K562 (cell line): ENCODE data around the gene MTMR4. TPM values are rescaled to one million over a fixed set of nuclear protein-coding genes. Genes with fewer than 3 reads are reported as not detected.

Source experiments
- MEIS2 ChIP-seq: fragments of 450-650 bp; IDR thresholded peaks from 2 replicates; pipeline ENCODE4 v1.6.1; 2014; ENCODE audit warnings: mild to moderate bottlenecking; ENCODE audit not compliant: partially characterized antibody
- NBN ChIP-seq: fragments of 450-650 bp; IDR thresholded peaks from 2 replicates; pipeline ENCODE4 v1.6.1; 2016; ENCODE audit warnings: low read depth, mild to moderate bottlenecking
- NEUROD1 ChIP-seq: fragments of 150-350 bp; IDR thresholded peaks from 2 replicates; pipeline ENCODE4 v1.6.1; 2014; ENCODE audit warnings: borderline replicate concordance, low read length, low read depth; ENCODE audit not compliant: partially characterized antibody
- REST ChIP-seq, 2 experiments: fragments of 450-650 bp; formaldehyde crosslinking in 1 of 2; IDR thresholded peaks; 2 replicates each; pipeline versions ENCODE4 v1.4.0 to v1.6.1; 2014 to 2020; ENCODE audit warnings: mild to moderate bottlenecking in 2 of 2, borderline replicate concordance in 1 of 2, low read depth in 1 of 2
- ZBTB9 ChIP-seq: fragments of 450-650 bp; formaldehyde crosslinking; IDR thresholded peaks from 2 replicates; pipeline ENCODE4 v1.4.0; 2020; ENCODE audit warnings: mild to moderate bottlenecking, moderate library complexity
- ZFP1 ChIP-seq: fragments of 450-650 bp; formaldehyde crosslinking; IDR thresholded peaks from 2 replicates; pipeline ENCODE4 v1.4.0; 2020; ENCODE audit warnings: mild to moderate bottlenecking, mixed read lengths
- polyA plus RNA-seq, 8 experiments: library from polyadenylated mRNA; depleted of rRNA in 4 of 8; stranded (reverse) in 5 of 8; unstranded in 3 of 8; fragments of >200 nt; fragmentation: Nextera tagmentation in 2 of 8; fragmentation: Illumina TruSeq in 1 of 8; extraction: Ambion mirVana in 2 of 8; extraction: Trizol in 1 of 8; gene quantifications; 2 replicates each; pipeline versions ENCODE4 v1.2.1 to v1.2.3, GENCODE V29; 2011 to 2014; ENCODE audit warnings: inconsistent platforms in 1 of 8, missing spikeins in 1 of 8
- total RNA-seq, 7 experiments: library from RNA; depleted of rRNA in 6 of 7; stranded (reverse); fragments of >200 nt in 6 of 7; fragmentation: Illumina TruSeq in 2 of 7; extraction: Trizol in 2 of 7; gene quantifications; 2 replicates each; pipeline versions ENCODE4 v1.2.1 to v1.2.3, GENCODE V29; 2011 to 2021; ENCODE audit warnings: low replicate concordance in 1 of 7

The MTMR4 gene
- total and polyA plus RNA-seq, 9 of the 15 experiments (the other 6 are each of a cell fraction or from before 2014, with no cell fraction given) = 8.8 to 45.7 (median 28.7) TPM

GRCh38 chr17:58492238-58493121 is 22.0 kb downstream of the MTMR4 start (continued):
- peak; percentile 90 for TF ChIP-seq NBN
- peak; percentile 98 for TF ChIP-seq MEIS2
- no peak for TF ChIP-seq ZFP1 (CRISPR knock-in tag)
- peak; percentile 43; the same call in 1 of the 2 replicates for TF ChIP-seq REST (IDR thresholded peaks at IDR 0.05; ENCODE audit: borderline replicate concordance)
- no peak for TF ChIP-seq REST (CRISPR knock-in tag; IDR thresholded peaks at IDR 0.05; ENCODE audit: low read depth)
- 0 out of 2 replicates have a peak, but pooled peaks have one; percentile 63 for TF ChIP-seq ZBTB9
- TF ChIP-seq NEUROD1 = peak; percentile 34
